ENCODE measurements around the gene PPP1R2.

GRCh38 chr3:195568630-195569029 is 25.5 kb upstream of the PPP1R2 start:
- TF ChIP-seq, protein P1, sequence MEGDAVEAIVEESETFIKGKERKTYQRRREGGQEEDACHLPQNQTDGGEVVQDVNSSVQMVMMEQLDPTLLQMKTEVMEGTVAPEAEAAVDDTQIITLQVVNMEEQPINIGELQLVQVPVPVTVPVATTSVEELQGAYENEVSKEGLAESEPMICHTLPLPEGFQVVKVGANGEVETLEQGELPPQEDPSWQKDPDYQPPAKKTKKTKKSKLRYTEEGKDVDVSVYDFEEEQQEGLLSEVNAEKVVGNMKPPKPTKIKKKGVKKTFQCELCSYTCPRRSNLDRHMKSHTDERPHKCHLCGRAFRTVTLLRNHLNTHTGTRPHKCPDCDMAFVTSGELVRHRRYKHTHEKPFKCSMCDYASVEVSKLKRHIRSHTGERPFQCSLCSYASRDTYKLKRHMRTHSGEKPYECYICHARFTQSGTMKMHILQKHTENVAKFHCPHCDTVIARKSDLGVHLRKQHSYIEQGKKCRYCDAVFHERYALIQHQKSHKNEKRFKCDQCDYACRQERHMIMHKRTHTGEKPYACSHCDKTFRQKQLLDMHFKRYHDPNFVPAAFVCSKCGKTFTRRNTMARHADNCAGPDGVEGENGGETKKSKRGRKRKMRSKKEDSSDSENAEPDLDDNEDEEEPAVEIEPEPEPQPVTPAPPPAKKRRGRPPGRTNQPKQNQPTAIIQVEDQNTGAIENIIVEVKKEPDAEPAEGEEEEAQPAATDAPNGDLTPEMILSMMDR (IDR thresholded peaks at IDR 0.05; ENCODE audit: borderline replicate concordance, extremely low read depth, low read length, poor library complexity, severe bottlenecking): no peak
- no peak for TF ChIP-seq EZH2 (IDR thresholded peaks at IDR 0.05; ENCODE audit: borderline replicate concordance, low read depth, low read length, severe bottlenecking)

Measured in DND-41 (cell line).